ENCODE results near the gene WFDC9.
"Not testable (repeated sequence)": the region's sequence is repeated elsewhere in the genome, so short reads cannot be mapped to it uniquely, and the experiment has no call there.

The WFDC9 gene

DNA sequence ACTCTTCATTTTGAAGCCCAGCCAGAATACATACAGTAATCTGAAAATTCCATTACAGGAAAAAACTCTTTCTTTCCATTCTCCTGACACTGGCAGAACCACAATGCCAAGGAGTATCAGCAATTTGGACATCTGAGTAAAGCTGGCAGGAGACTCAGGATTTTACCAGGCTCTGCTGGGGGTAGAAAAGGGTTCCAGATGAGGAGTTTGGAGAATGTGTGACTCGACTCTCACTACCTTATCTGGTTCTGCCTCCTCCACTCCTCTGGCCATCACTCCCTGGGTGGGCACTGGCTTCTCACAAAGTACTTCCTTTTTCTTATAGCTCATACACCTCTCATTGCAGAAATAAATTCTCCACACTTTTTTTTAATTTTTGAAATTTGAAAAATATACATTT is 41.4 kb downstream of the WFDC9 start:
- no peak for DNase-seq

DNA sequence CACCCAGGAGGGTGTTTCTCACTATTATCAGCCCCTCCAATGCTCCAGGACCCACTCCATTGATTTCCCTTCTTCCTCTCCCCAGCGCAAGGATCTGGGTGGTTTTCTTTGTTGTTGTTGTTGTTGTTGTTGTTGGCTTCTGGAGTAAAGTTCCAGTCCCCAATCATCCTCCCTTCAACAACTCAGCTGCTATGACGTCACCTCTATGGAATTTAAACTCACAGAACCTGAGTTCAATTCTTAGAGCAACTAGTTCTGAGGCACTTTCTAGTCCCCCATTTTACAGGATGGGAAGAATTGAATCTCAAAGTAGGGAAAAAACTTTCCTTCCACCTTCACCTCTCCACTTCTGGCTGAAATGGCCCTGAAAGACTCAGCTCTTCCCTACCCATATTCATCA is 42.3 kb downstream of the WFDC9 start:
- no peak for DNase-seq

DNA sequence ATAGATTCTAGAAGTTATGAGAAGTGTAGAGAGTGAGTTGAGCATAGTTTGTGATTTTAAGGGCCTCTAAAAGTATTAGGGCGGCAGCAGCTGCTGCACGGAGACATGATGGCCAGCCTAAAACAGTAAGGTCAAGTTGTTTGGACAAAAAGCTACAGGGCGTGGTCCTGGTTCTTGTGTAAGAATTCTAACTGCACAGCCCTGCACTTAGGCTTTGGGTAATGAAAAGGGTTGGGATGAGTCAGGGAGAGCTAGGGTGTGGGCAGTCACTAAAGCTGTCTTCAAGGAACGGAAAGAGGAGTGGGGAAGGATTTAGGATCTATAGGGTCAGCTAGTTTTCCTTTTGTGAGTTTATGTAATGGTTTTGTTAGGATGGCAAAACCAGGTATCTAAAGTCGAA is 45.1 kb downstream of the WFDC9 start:
- DNase-seq = not testable (repeated sequence)

DNA sequence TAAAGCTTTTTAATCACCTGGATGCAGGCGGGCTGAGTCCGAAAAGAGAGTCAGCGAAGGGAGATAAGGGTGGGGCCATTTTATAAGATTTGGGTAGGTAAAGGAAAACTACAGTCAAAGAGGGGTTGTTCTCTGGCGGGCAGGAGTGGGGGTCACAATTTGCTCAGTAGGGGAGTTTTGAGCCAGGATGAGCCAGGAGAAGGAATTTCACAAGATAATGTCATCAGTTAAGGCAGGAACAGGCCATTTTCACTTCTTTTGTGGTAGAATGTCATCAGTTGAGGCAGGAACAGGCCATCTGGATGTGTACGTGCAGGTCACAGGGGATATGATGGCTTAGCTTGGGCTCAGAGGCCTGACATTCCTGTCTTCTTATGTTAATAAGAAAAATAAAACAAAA is 46.8 kb downstream of the WFDC9 start:
- not testable (repeated sequence) for DNase-seq

DNA sequence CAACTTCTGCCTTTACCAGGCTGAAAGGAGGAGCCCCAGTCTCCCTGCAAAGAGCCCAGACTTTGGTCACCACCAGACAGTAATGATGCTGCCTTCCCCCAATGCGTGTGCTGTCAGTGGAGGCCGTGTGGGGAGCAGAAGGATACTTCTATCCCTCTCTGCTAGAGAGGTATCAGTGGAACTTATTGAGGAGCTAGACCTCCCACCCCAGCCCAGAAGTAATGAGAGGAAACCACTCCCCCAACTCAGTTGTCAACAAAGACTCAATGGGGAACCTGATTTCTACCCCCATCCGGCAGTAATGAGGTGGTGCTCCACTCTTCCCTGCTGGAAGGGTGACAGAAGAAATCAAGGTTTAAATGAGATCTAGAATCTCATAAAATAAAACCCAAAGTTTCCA is 47.6 kb downstream of the WFDC9 start:
- DNase-seq = no peak

DNA sequence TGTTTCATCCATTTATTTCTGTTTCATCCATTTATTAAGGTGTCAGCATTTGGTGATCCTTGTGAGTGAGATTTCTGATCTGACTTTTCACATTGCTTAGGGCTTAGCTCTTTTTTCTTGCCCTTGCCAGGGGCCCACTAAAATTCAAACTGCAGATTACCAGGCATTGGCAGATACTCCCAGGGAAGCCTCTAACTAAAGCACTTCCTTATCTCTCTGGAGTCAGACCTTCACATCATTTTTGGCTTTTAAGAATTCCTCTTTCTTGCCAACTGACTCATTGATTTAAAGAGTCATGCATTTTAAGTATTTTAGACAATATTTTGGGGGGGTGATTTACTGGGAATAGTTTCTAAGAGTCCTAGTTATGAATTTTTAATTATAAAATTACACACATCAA is 49.4 kb downstream of the WFDC9 start:
- DNase-seq = no peak

DNA sequence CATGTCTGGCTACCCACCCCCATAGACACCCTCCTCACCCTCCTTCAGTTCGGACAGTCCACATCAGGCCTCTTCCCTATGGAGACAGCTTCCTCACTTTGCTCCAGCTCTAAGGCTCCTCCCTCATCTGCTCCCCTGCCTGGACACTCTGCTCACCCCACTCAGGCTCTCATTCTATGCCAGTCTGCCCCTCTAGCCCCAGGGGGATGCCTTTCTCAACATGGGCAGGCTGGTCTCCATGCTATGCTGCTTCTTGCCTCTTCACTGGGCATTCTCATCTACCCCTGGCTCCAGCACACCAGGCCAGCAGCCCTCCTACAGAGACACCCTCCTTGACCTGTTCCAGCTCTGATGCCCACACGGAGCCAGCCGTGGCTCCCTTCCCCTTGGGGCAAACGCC is 51.9 kb downstream of the WFDC9 start, which contains the start of gene WFDC8:
TSS of gene WFDC8 (minus strand) at position 101 of the 400 bp plus-strand sequence. CDS start at position 64, 37 bp downstream.
- DNase-seq = no peak

DNA sequence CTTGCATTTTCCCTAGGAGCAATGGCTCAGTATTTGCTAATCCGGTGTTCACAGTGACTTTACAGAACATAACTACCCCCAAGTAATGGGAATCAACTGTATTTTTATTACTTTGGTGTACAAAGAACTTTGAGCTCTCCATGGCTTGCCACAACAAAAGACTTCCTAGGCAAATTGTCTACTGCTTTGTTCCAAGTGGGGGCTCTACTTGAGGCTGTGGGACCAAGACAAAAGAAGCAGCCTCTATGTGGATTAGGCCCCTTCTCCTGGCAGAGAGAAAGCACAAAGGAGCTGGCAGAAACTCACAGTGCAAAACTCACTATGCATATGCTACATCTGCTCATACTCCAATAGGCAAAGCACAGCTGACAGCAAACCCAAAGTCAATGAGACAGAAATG is 52.9 kb downstream of the WFDC9 start:
- no peak for DNase-seq

DNA sequence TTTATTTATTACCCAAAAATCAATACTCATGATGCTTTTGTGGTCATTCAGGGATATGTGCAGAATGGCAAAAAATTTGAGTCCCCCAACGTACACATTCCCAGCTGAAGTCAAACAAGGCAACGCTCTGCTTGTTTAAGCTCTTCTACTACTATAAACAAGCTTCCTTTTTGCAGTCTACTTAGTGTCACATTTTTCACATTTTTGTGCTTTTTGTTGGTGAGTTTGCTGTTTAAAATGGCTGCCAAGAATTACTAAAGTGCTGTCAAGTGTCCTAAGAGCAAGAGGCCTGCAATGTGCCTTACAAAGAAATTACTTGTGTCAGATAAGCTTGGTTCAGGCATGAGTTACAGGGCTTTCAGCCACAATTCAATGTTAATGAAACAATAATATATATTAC is 54.1 kb downstream of the WFDC9 start:
- no peak for DNase-seq

DNA sequence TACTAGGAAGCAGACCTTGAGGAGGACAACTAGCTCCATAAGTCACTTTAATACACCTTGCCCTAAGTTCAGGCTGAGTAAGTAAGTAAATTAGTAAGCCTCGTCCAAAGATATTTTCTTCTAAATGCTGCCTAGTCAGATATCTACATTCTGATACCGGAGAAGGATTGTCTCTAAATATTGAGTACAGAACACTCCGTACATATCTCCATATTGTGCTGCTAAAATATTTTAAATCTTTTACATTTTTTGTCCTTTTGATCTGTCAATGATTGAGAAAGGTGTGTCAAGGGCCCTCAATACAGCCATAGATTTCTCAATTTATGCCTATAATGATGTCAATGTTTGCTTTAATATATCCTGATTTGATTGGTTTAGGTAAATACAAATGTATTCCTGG is 55.2 kb downstream of the WFDC9 start:
- no peak for DNase-seq

DNA sequence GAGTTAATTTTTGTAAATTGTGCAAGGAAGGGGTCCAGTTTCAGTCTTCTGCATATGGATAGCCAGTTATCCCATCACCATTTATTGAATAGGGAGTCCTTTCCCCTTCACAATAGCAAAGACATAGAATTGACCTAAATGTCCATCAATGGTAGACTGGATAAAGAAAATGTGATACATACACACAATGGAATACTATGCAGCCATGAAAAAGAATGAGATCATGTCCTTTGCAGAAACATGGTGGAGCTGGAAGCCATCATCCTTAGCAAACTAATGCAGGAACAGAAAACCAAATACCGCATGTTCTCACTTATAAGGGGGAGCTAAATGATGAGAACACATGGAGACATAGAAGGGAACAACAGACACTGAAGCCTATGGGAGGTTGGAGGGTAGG is 61.4 kb downstream of the WFDC9 start:
- DNase-seq = not testable (repeated sequence)

DNA sequence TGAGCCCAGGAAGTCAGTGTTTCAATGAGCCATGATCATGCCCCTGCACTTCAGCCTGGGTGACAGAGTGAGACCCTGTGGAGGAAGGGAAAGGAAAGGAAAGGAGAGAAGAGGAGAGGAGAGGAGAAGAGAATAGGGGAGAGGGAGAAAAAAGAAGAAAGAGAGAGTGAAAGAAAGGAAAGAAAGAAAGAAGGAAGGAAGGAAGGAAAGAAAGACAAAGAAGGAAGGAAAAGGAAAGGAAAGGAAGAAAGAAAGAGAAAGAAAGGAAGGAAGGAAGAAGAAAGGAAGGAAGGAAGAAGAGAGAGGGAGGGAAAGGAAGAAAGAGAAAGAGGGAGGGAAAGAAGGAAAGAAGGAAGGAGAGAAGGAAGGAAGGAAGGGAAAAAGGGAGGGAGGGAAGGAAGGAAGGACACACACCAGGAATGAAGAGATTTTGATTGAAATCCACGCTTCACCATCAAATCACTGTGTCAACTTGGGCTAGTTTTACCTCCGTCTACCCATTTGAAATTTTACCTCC is 66.3 kb downstream of the WFDC9 start:
- no peak for DNase-seq
